CD4-positive, alpha-beta T cell (primary cell): ENCODE measurements around the gene PGAP3. TPM values are rescaled to one million over a fixed set of nuclear protein-coding genes. Genes with fewer than 3 reads are reported as not detected.

Experiments
- ATAC-seq: fragments of 200-7000 bp; cut with Tn5 transposase; one replicate; pipeline ENCODE4 v1.10.0; 2022; ENCODE audit warnings: mild to moderate bottlenecking; ENCODE audit not compliant: poor library complexity
- CTCF ChIA-PET: fragments of 350-600 bp; sonication (Branson Sonifier 250); formaldehyde crosslinking; loops from one replicate; lab custom pipeline; 2021; ENCODE audit warnings: antibody characterized with exemption, inconsistent platforms; lab: Charles Lee
- POLR2A ChIA-PET: fragments of 350-600 bp; sonication (Branson Sonifier 250); formaldehyde crosslinking; loops from one replicate; lab custom pipeline; 2021; ENCODE audit warnings: antibody characterized with exemption, inconsistent platforms; lab: Charles Lee
- DNase-seq, 14 experiments: peaks; one replicate each; pipeline ENCODE4 v3.0.0-alpha.2; 2013 to 2020; ENCODE audit warnings: mixed read lengths in 2 of 14
- H3K27ac ChIP-seq, 2 donors: one replicate each; pipeline versions ENCODE4 v1.5.1 to v1.7.0; 2013; ENCODE audit warnings: low read length in 2 of 2, low read depth in 1 of 2, mild to moderate bottlenecking in 1 of 2
- H3K27me3 ChIP-seq, 2 experiments: 1 replicate in 1 of 2; 2 replicates in 1 of 2; pipeline versions ENCODE4 v1.6.1 to v1.7.0; 2013; ENCODE audit warnings: low read length in 2 of 2, control low read depth in 1 of 2, mild to moderate bottlenecking in 1 of 2, moderate library complexity in 1 of 2; ENCODE audit not compliant: insufficient read depth in 2 of 2, control insufficient read depth in 1 of 2
- H3K36me3 ChIP-seq: one replicate; pipeline ENCODE4 v1.6.1; 2013; ENCODE audit warnings: low read length, control low read depth; ENCODE audit not compliant: insufficient read depth
- H3K4me1 ChIP-seq: one replicate; pipeline ENCODE4 v1.6.1; 2013; ENCODE audit warnings: low read length, control low read depth; ENCODE audit not compliant: insufficient read depth
- H3K4me3 ChIP-seq: one replicate; pipeline ENCODE4 v1.5.1; 2013; ENCODE audit warnings: mild to moderate bottlenecking, low read length, moderate library complexity
- H3K9me3 ChIP-seq, 2 experiments: 1 replicate in 1 of 2; 2 replicates in 1 of 2; pipeline versions ENCODE4 v1.6.1 to v1.7.0; 2013; ENCODE audit warnings: low read length in 2 of 2, mild to moderate bottlenecking in 2 of 2, control low read depth in 1 of 2, moderate library complexity in 1 of 2; ENCODE audit not compliant: control insufficient read depth in 1 of 2, insufficient read depth in 1 of 2
- H3K27ac Mint-ChIP-seq: one replicate; pipeline ENCODE4 v1.8.0; 2020; ENCODE audit warnings: mixed read lengths
- H3K27me3 Mint-ChIP-seq: one replicate; pipeline ENCODE4 v1.8.0; 2021; ENCODE audit warnings: mixed read lengths
- H3K36me3 Mint-ChIP-seq: one replicate; pipeline ENCODE4 v1.8.0; 2021; ENCODE audit warnings: low read depth, mixed read lengths
- H3K4me1 Mint-ChIP-seq: one replicate; pipeline ENCODE4 v1.8.0; 2021; ENCODE audit warnings: low read depth, mixed read lengths
- H3K4me3 Mint-ChIP-seq: one replicate; pipeline ENCODE4 v1.8.0; 2020; ENCODE audit warnings: mild to moderate bottlenecking, mixed read lengths
- H3K9me3 Mint-ChIP-seq: one replicate; pipeline ENCODE4 v1.8.0; 2020; ENCODE audit warnings: mixed read lengths
- intact Hi-C, 2 experiments: fragments of 100-400 bp; cut with DNase I in 1 of 2; cut with micrococcal nuclease in 1 of 2; formaldehyde crosslinking; loops; one replicate each; pipeline versions ENCODE4 v1.15.1 to v1.9.0; 2023 to 2025; cut with DNase I, micrococcal nuclease
- total RNA-seq, 174 experiments: library from RNA in 2 of 174; stranded (reverse) in 2 of 174; gene quantifications; one replicate each; pipeline ENCODE4 v1.2.3 and lab custom pipeline; 2021 to 2026
- TF ChIP-seq, protein P1 (sequence below): fragments of 200-600 bp; IDR thresholded peaks from one replicate; pipeline ENCODE4 v1.8.0; 2022; ENCODE audit warnings: antibody characterized with exemption, mild to moderate bottlenecking

Gene PGAP3
- total RNA-seq, 2 experiments from 2014 or later, result 26.1 to 30.7 TPM

DNA sequence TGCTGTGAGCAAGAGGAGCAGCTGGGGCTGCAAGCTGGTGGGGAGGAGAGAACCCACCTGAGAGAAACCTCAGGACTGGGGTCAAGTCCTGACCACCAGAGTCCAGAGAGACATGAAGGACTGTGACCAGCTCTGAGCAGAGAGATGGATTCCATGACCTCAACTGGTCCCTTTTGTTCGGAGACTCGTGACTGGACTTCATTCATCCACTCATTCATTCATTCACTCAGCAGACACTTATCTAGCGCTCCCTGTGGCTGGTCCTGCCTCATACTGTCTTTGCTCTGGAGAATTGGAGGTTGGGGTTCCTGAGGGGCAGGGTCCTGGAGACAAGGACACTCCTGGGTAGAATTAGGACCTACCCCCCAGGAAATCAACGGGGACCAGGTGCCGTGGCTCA, 16.1 kb upstream of the PGAP3 start:
- no peak overlapping the region for H3K4me3 ChIP-seq
- no peaks in the 10 kb centered on the region for H3K36me3 Mint-ChIP-seq
- DNase-seq, result no peak
- TF ChIP-seq, protein P1, sequence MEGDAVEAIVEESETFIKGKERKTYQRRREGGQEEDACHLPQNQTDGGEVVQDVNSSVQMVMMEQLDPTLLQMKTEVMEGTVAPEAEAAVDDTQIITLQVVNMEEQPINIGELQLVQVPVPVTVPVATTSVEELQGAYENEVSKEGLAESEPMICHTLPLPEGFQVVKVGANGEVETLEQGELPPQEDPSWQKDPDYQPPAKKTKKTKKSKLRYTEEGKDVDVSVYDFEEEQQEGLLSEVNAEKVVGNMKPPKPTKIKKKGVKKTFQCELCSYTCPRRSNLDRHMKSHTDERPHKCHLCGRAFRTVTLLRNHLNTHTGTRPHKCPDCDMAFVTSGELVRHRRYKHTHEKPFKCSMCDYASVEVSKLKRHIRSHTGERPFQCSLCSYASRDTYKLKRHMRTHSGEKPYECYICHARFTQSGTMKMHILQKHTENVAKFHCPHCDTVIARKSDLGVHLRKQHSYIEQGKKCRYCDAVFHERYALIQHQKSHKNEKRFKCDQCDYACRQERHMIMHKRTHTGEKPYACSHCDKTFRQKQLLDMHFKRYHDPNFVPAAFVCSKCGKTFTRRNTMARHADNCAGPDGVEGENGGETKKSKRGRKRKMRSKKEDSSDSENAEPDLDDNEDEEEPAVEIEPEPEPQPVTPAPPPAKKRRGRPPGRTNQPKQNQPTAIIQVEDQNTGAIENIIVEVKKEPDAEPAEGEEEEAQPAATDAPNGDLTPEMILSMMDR, result no peak
- no peaks in the 10 kb centered on the region for H3K36me3 ChIP-seq
- peaks cover 0 to 5% of the 10 kb centered on the region in 2 experiments for H3K9me3 ChIP-seq
- no peak for ATAC-seq
- peaks cover 23 to 30% of the 10 kb centered on the region in 2 experiments for H3K27me3 ChIP-seq
- H3K9me3 Mint-ChIP-seq, result no peaks in the 10 kb centered on the region
- peaks cover 34% of the 10 kb centered on the region for H3K4me1 ChIP-seq
- ChIA-PET CTCF (no interaction called here), POLR2A (no interaction called here)
- H3K27me3 Mint-ChIP-seq, result peaks cover 25% of the 10 kb centered on the region
- intact Hi-C loops, result no loop called here
- no peak overlapping the region for H3K4me3 Mint-ChIP-seq
- H3K27ac Mint-ChIP-seq, result no peak overlapping the region
- H3K27ac ChIP-seq, result no peak overlapping the region
- peaks cover 15% of the 10 kb centered on the region for H3K4me1 Mint-ChIP-seq

DNA sequence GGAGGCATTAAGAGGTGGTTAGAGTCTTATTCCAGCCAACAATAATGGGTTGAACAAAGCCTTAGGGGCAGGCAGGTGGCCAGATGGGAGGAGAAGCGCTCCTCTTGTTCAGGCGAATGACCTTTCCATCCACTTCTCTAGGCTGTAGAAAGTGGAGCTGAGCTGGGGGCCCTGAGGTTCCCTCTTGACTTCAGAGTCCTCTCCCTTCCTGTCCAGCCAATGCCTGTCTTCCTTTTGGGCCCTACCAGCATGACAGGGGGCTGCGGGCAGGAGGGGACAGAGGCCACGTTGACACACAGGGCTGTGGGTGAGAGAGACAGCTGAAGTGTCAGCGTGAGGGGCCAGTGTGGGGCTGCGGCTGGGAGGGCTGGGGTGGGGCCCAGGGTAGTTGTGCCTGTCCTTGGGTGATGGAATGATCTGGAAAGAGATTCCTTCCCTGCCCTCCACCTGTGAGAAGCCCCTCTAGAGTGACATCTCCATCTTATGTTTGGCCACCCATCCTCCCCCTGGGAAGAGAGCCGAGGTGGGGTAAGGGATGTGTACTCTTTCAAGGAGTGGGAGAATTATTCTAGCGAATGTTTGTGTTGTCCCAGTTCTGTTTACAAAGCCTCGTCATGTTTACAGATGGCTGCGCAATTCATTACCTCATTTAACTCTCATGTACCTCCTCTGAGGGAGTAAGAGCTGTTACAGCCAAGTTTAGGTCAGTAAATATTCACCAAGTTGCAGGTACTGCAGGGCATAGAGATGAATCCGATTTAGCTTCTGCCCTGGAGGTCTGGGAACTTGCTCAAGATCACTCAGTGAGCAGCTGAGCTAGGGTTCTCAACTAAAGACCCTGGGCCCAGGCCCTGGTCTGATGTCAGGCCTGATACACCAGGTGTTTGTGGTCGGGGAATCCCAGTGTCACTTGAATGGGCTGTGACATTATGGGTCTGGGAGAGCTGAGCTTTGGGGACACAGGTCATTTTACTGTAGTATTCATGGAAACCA, 15.3 kb upstream of the PGAP3 start:
- no peak overlapping the region for H3K27ac ChIP-seq
- DNase-seq, result peak in 1 of 14 experiments; percentile 16
- CTCF ChIA-PET, result no interaction called here
- Mint-ChIP-seq H3K36me3 (no peaks in the 10 kb centered on the region), H3K4me1 (peaks cover 15% of the 10 kb centered on the region), H3K4me3 (no peak overlapping the region), H3K27me3 (peaks cover 29% of the 10 kb centered on the region), H3K9me3 (no peaks in the 10 kb centered on the region), H3K27ac (no peak overlapping the region)
- intact Hi-C loops, result no loop called here
- TF ChIP-seq, protein P1, result no peak
- H3K9me3 ChIP-seq, result peaks cover 0 to 5% of the 10 kb centered on the region in 2 experiments
- H3K4me3 ChIP-seq, result no peak overlapping the region
- H3K4me1 ChIP-seq, result peaks cover 34% of the 10 kb centered on the region
- peaks cover 24 to 33% of the 10 kb centered on the region in 2 experiments for H3K27me3 ChIP-seq
- POLR2A ChIA-PET, result no interaction called here
- ATAC-seq, result no peak
- H3K36me3 ChIP-seq, result no peaks in the 10 kb centered on the region

DNA sequence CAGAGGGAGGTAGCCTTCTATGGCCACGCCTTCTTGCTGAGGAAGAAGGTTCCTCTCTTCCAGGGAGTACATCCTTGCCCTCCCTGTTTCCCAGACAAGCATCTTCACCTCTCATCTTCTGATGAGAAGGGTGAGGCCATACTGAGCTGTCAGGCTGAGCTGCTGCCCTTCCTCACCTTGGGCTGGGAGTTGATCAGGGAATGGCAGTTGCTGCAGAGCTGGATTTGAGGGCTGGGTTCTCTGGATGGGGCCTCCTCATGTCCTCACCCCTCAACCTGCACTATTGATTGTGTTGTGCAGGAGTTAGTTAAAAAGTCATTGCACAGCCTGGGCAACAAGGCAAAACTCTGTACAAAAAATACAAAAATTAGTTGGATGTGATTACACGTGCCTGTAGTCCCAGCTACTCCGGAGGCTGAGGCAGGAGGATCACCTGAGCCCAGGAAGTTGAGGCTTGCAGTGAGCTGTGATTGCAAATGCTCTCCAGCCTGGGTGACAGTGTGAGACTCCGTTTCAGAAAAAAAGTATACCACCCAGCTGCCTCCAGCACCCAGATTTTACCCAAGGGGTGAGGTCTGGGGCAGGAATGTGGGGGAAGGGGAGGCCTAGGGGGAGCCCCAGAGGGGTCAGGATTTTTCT, 14.0 kb upstream of the PGAP3 start:
- peaks cover 10% of the 10 kb centered on the region for H3K4me1 Mint-ChIP-seq
- peaks cover 22% of the 10 kb centered on the region for H3K4me1 ChIP-seq
- CTCF ChIA-PET, result no interaction called here
- no peak overlapping the region for H3K4me3 Mint-ChIP-seq
- no peaks in the 10 kb centered on the region for H3K9me3 Mint-ChIP-seq
- no peak overlapping the region for H3K4me3 ChIP-seq
- H3K36me3 Mint-ChIP-seq, result no peaks in the 10 kb centered on the region
- H3K27ac Mint-ChIP-seq, result no peak overlapping the region
- no peak overlapping the region for H3K27ac ChIP-seq
- POLR2A ChIA-PET, result interaction anchor here (0.9 kb wide), 1 partner anchor 14 kb away, joined by 3 read pairs; the partner anchor contains the start of gene PGAP3
- H3K36me3 ChIP-seq, result no peaks in the 10 kb centered on the region
- intact Hi-C loops, result no loop called here
- TF ChIP-seq, protein P1, result no peak
- H3K9me3 ChIP-seq, result peaks cover 0 to 5% of the 10 kb centered on the region in 2 experiments
- peaks cover 24 to 33% of the 10 kb centered on the region in 2 experiments for H3K27me3 ChIP-seq
- peaks cover 34% of the 10 kb centered on the region for H3K27me3 Mint-ChIP-seq
- DNase-seq, result no peak
- no peak for ATAC-seq
